ENCODE measurements around the gene NDUFAF4. TPM values are rescaled to one million over a fixed set of nuclear protein-coding genes. Genes with fewer than 3 reads are reported as not detected.

The NDUFAF4 gene
- total and polyA plus RNA-seq, 2 of the 13 experiments (the other 11 are each of a cell fraction or from before 2014, with no cell fraction given) = 41.3 to 59.7 TPM

DNA sequence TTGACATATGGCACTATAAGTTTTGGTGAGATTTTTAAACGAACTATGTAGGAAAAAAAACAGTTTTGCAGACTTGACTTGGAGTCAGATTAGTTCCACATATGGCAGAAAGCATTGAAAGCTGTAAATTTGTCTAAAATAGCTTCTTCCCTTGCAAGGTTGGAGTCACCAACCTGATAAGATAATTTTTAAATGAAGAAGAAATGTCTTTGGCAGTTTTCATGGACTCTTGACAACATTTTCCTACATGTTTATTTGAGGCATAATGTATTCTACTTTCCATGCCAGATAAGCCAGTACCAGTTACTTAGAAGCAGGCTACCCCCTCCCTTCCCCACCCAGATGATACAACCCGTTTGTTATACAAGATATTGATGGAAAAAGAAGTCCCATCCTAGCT lies 32.0 kb upstream of the NDUFAF4 start:
- no peaks in the 10 kb centered on the region for H3K4me1 ChIP-seq (ENCODE audit: insufficient read depth, low read length)
- no peak overlapping the region for H3K9ac ChIP-seq (ENCODE audit: insufficient read depth, low read depth, low read length)
- CTCF ChIA-PET (ENCODE audit: low intra/inter-chr PET ratio, low total read pairs) = no interaction called here
- WGBS (ENCODE audit: low lambda C conversion rate) = 0% methylated on average over 2 of the region's 2 CpGs
- POLR2A ChIA-PET = no interaction called here
- intact Hi-C loops (cut with micrococcal nuclease; ENCODE audit: unreplicated experiment) = no loop called here
- H3K4me3 ChIP-seq (replicated peaks in 1 of 3; ENCODE audit: insufficient read depth in 1 of 3, low read depth in 2 of 3, low read length in 3 of 3) = no peak overlapping the region
- H3K79me2 ChIP-seq (ENCODE audit: insufficient read depth, low read length) = no peaks in the 10 kb centered on the region
- H3K4me2 ChIP-seq (ENCODE audit: low read depth, low read length) = no peak overlapping the region
- H4K20me1 ChIP-seq (ENCODE audit: insufficient read depth, low read length) = no peaks in the 10 kb centered on the region
- TF ChIP-seq POLR2A (IDR thresholded peaks at IDR 0.05; ENCODE audit: insufficient read depth in 1 of 2, low read depth in 2 of 2, low read length in 2 of 2) (no peak), ELF3 (CRISPR knock-in tag; IDR thresholded peaks at IDR 0.05) (no peak), CEBPG (CRISPR knock-in tag; IDR thresholded peaks at IDR 0.05) (no peak), SP4 (CRISPR knock-in tag; IDR thresholded peaks at IDR 0.05) (no peak), REL (CRISPR knock-in tag; conservative IDR thresholded peaks at IDR 0.05) (no peak), ZNF205 (CRISPR knock-in tag; IDR thresholded peaks at IDR 0.05) (no peak), ZNF841 (CRISPR knock-in tag; IDR thresholded peaks at IDR 0.05; ENCODE audit: borderline replicate concordance) (no peak), ZNF17 (CRISPR knock-in tag; IDR thresholded peaks at IDR 0.05) (no peak), ZNF441 (CRISPR knock-in tag; IDR thresholded peaks at IDR 0.05; ENCODE audit: borderline replicate concordance) (no peak), ATF7 (IDR thresholded peaks at IDR 0.05) (no peak), ATF7 (CRISPR knock-in tag; IDR thresholded peaks at IDR 0.05) (no peak), RCOR2 (CRISPR knock-in tag; IDR thresholded peaks at IDR 0.05) (no peak), PHF8 (CRISPR knock-in tag; IDR thresholded peaks at IDR 0.05) (no peak), NR2F2 (IDR thresholded peaks at IDR 0.05; ENCODE audit: borderline replicate concordance, low read depth) (no peak)
- TF ChIP-seq, protein P1, sequence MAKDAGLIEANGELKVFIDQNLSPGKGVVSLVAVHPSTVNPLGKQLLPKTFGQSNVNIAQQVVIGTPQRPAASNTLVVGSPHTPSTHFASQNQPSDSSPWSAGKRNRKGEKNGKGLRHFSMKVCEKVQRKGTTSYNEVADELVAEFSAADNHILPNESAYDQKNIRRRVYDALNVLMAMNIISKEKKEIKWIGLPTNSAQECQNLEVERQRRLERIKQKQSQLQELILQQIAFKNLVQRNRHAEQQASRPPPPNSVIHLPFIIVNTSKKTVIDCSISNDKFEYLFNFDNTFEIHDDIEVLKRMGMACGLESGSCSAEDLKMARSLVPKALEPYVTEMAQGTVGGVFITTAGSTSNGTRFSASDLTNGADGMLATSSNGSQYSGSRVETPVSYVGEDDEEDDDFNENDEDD (CRISPR knock-in tag; IDR thresholded peaks at IDR 0.05; ENCODE audit: borderline replicate concordance) = no peak
- TF ChIP-seq, protein P2, sequence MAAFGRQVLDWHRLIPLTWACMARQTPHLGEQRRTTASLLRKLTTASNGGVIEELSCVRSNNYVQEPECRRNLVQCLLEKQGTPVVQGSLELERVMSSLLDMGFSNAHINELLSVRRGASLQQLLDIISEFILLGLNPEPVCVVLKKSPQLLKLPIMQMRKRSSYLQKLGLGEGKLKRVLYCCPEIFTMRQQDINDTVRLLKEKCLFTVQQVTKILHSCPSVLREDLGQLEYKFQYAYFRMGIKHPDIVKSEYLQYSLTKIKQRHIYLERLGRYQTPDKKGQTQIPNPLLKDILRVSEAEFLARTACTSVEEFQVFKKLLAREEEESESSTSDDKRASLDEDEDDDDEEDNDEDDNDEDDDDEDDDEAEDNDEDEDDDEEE (CRISPR knock-in tag; IDR thresholded peaks at IDR 0.05) = no peak
- TF ChIP-seq, protein P3, sequence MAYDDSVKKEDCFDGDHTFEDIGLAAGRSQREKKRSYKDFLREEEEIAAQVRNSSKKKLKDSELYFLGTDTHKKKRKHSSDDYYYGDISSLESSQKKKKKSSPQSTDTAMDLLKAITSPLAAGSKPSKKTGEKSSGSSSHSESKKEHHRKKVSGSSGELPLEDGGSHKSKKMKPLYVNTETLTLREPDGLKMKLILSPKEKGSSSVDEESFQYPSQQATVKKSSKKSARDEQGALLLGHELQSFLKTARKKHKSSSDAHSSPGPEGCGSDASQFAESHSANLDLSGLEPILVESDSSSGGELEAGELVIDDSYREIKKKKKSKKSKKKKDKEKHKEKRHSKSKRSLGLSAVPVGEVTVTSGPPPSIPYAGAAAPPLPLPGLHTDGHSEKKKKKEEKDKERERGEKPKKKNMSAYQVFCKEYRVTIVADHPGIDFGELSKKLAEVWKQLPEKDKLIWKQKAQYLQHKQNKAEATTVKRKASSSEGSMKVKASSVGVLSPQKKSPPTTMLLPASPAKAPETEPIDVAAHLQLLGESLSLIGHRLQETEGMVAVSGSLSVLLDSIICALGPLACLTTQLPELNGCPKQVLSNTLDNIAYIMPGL (CRISPR knock-in tag; IDR thresholded peaks at IDR 0.05; ENCODE audit: borderline replicate concordance in 1 of 2, low read depth in 1 of 2) = no peak
- no peaks in the 10 kb centered on the region for H3K27me3 ChIP-seq (ENCODE audit: control insufficient read depth in 1 of 2, insufficient read depth in 2 of 2, low read length in 2 of 2)
- no peaks in the 10 kb centered on the region for H3K36me3 ChIP-seq (replicated peaks in 1 of 2; ENCODE audit: control insufficient read depth in 1 of 2, insufficient read depth in 2 of 2, low read length in 2 of 2)
- DNase-seq (ENCODE audit: low spot score) = no peak
- no peak for FAIRE-seq
- H3K9me3 ChIP-seq (ENCODE audit: low read length) = no peaks in the 10 kb centered on the region
- no peak overlapping the region for H2AFZ ChIP-seq (ENCODE audit: low read length)
- no peak overlapping the region for H3K27ac ChIP-seq (ENCODE audit: extremely low read length, insufficient read depth, low read length)
- BruUV-seq (replicated peaks) = no TSS peak
- ATAC-seq = no peak
- in situ Hi-C loops (cut with HindIII; ENCODE audit: extremely low pct_ligation_motif_present, low pct_unique_long_range_greater_than_20kb) = no loop called here

All from HepG2 (cell line).